OCI-LY1 (cell line): Measurements from ENCODE around the gene MACROD2.

Experiments used
- H2AFZ ChIP-seq: fragments of 200-600 bp; sonication (generic), shearing (Covaris generic); 2 replicates; pipeline ENCODE4 v1.6.0; 2014; ENCODE audit warnings: antibody characterized with exemption, mild to moderate bottlenecking, low read length
- H3F3A ChIP-seq: fragments of 200-600 bp; sonication (generic), shearing (Covaris generic); 2 replicates; pipeline ENCODE4 v1.6.0; 2014; ENCODE audit warnings: mild to moderate bottlenecking, antibody characterized with exemption, low read length, moderate library complexity; ENCODE audit not compliant: insufficient read depth
- H3K27ac ChIP-seq: fragments of 200-600 bp; sonication (generic); 2 replicates; pipeline ENCODE4 v1.5.1; 2014; ENCODE audit warnings: low read length, mixed run types, mild to moderate bottlenecking, low read depth; ENCODE audit not compliant: poor library complexity, severe bottlenecking
- H3K27me3 ChIP-seq: fragments of 200-600 bp; sonication (generic); 2 replicates; pipeline ENCODE4 v1.6.0; 2014; ENCODE audit warnings: antibody characterized with exemption, mild to moderate bottlenecking, low read length, moderate library complexity; ENCODE audit not compliant: insufficient read depth
- H3K36me3 ChIP-seq: fragments of 200-600 bp; sonication (generic); 2 replicates; pipeline ENCODE4 v1.6.1; 2014; ENCODE audit warnings: mild to moderate bottlenecking, antibody characterized with exemption, low read length, moderate library complexity, mixed read lengths; ENCODE audit not compliant: insufficient read depth
- H3K4me1 ChIP-seq: fragments of 200-600 bp; sonication (generic); 2 replicates; pipeline ENCODE4 v1.5.1; 2014; ENCODE audit warnings: mild to moderate bottlenecking, low read length, moderate library complexity; ENCODE audit not compliant: insufficient read depth, severe bottlenecking
- H3K4me2 ChIP-seq: fragments of 200-600 bp; sonication (generic), shearing (Covaris generic); 2 replicates; pipeline ENCODE4 v1.6.1; 2014; ENCODE audit warnings: low read length
- H3K4me3 ChIP-seq: fragments of 200-600 bp; sonication (generic); 2 replicates; pipeline ENCODE4 v1.5.1; 2014; ENCODE audit warnings: low read length, low read depth, mild to moderate bottlenecking, mixed read lengths; ENCODE audit not compliant: poor library complexity, severe bottlenecking
- H3K79me2 ChIP-seq: fragments of 200-600 bp; shearing (Covaris generic); 2 replicates; pipeline ENCODE4 v1.6.1; 2016; ENCODE audit warnings: mixed run types, low read length, mixed read lengths; ENCODE audit not compliant: insufficient read depth
- H3K9ac ChIP-seq: fragments of 200-600 bp; sonication (generic), shearing (Covaris generic); 2 replicates; pipeline ENCODE4 v1.6.1; 2014; ENCODE audit warnings: mild to moderate bottlenecking, low read length, mixed read lengths
- H3K9me2 ChIP-seq: fragments of 200-600 bp; sonication (generic), shearing (Covaris generic); 2 replicates; pipeline ENCODE4 v1.6.1; 2014; ENCODE audit warnings: low read depth, mild to moderate bottlenecking, low read length, mixed read lengths
- H3K9me3 ChIP-seq: fragments of 200-600 bp; shearing (Covaris generic); 2 replicates; pipeline ENCODE4 v1.6.1; 2014; ENCODE audit warnings: low read length, mixed read lengths
- H4K20me1 ChIP-seq: fragments of 200-600 bp; sonication (generic), shearing (Covaris generic); 2 replicates; pipeline ENCODE4 v1.6.0; 2016; ENCODE audit warnings: mild to moderate bottlenecking, low read length; ENCODE audit not compliant: insufficient read depth
- CTCF ChIP-seq: fragments of 200-600 bp; sonication (generic), shearing (Covaris generic); IDR thresholded peaks from 2 replicates; pipeline ENCODE4 v1.5.1; 2017; ENCODE audit warnings: mild to moderate bottlenecking, antibody characterized with exemption, low read length, moderate library complexity, mixed read lengths
- EZH2 ChIP-seq: fragments of 200-600 bp; sonication (generic), shearing (Covaris generic); IDR thresholded peaks from 2 replicates; pipeline ENCODE4 v1.8.0; 2017; ENCODE audit warnings: borderline replicate concordance, mixed run types, mild to moderate bottlenecking, antibody characterized with exemption, low read length, moderate library complexity, mixed read lengths

The MACROD2 gene

GRCh38 chr20:14997791-14998190, 1002.5 kb downstream of the MACROD2 start:
- H3K36me3 ChIP-seq = no peaks in the 10 kb centered on the region
- H2AFZ ChIP-seq = no peak overlapping the region
- no peaks in the 10 kb centered on the region for H3K79me2 ChIP-seq
- H3K4me2 ChIP-seq = no peak overlapping the region
- H3K4me1 ChIP-seq = no peaks in the 10 kb centered on the region
- no peaks in the 10 kb centered on the region for H4K20me1 ChIP-seq
- H3K9me2 ChIP-seq = no peaks in the 10 kb centered on the region
- TF ChIP-seq EZH2 (no peak), CTCF (no peak)
- H3K9ac ChIP-seq = no peak overlapping the region
- H3K4me3 ChIP-seq = no peak overlapping the region
- no peaks in the 10 kb centered on the region for H3F3A ChIP-seq
- no peak overlapping the region for H3K27ac ChIP-seq
- H3K9me3 ChIP-seq = no peaks in the 10 kb centered on the region
- no peaks in the 10 kb centered on the region for H3K27me3 ChIP-seq

GRCh38 chr20:15005300-15005986, 1010.1 kb downstream of the MACROD2 start:
- no peak overlapping the region for H2AFZ ChIP-seq
- no peak overlapping the region for H3K4me2 ChIP-seq
- no peaks in the 10 kb centered on the region for H3K9me2 ChIP-seq
- no peak overlapping the region for H3K27ac ChIP-seq
- no peaks in the 10 kb centered on the region for H3K27me3 ChIP-seq
- no peak overlapping the region for H3K9ac ChIP-seq
- TF ChIP-seq EZH2 (no peak), CTCF (no peak)
- no peak overlapping the region for H3K4me3 ChIP-seq
- no peaks in the 10 kb centered on the region for H3F3A ChIP-seq
- H3K4me1 ChIP-seq = no peaks in the 10 kb centered on the region
- no peaks in the 10 kb centered on the region for H3K79me2 ChIP-seq
- H3K9me3 ChIP-seq = no peaks in the 10 kb centered on the region
- no peaks in the 10 kb centered on the region for H3K36me3 ChIP-seq
- no peaks in the 10 kb centered on the region for H4K20me1 ChIP-seq

GRCh38 chr20:15011631-15012030, 1016.3 kb downstream of the MACROD2 start:
- Histone ChIP-seq H3K36me3 (no peaks in the 10 kb centered on the region), H3K27me3 (no peaks in the 10 kb centered on the region), H3F3A (no peaks in the 10 kb centered on the region), H3K4me1 (no peaks in the 10 kb centered on the region), H3K4me2 (no peak overlapping the region), H4K20me1 (no peaks in the 10 kb centered on the region), H3K9me3 (no peaks in the 10 kb centered on the region), H3K9me2 (no peaks in the 10 kb centered on the region), H2AFZ (no peak overlapping the region), H3K79me2 (no peaks in the 10 kb centered on the region), H3K4me3 (no peak overlapping the region), H3K27ac (no peak overlapping the region), H3K9ac (no peak overlapping the region)
- TF ChIP-seq EZH2 (no peak), CTCF (no peak)
